Upper lobe of left lung (tissue), 4 donors: Measurements from ENCODE around the gene CRYGC.
"Not testable (repeated sequence)": the region's sequence is repeated elsewhere in the genome, so short reads cannot be mapped to it uniquely, and the experiment has no call there.

Experiments
- EP300 ChIP-seq, 4 donors: sonication (generic); formaldehyde crosslinking; IDR thresholded peaks; one replicate each; pipeline ENCODE4 v1.5.1; 2017; ENCODE audit warnings: antibody characterized with exemption in 4 of 4, control low read depth in 2 of 4
- POLR2A ChIP-seq, 4 donors: fragments of 450-650 bp; IDR thresholded peaks; one replicate each; pipeline ENCODE4 v1.5.1; 2016 to 2017; ENCODE audit warnings: antibody characterized with exemption in 4 of 4, mild to moderate bottlenecking in 2 of 4
- POLR2AphosphoS5 ChIP-seq, 2 donors: sonication (generic); formaldehyde crosslinking; IDR thresholded peaks; one replicate each; pipeline ENCODE4 v1.5.1; 2017; ENCODE audit warnings: antibody characterized with exemption in 2 of 2
- TF ChIP-seq, protein P1 (sequence below), 6 experiments: fragments of 450-650 bp in 4 of 6; fragments of 200-600 bp in 2 of 6; sonication (generic) in 2 of 6; IDR thresholded peaks; one replicate each; pipeline ENCODE4 v1.5.1; 2016 to 2019; ENCODE audit warnings: antibody characterized with exemption in 6 of 6

DNA sequence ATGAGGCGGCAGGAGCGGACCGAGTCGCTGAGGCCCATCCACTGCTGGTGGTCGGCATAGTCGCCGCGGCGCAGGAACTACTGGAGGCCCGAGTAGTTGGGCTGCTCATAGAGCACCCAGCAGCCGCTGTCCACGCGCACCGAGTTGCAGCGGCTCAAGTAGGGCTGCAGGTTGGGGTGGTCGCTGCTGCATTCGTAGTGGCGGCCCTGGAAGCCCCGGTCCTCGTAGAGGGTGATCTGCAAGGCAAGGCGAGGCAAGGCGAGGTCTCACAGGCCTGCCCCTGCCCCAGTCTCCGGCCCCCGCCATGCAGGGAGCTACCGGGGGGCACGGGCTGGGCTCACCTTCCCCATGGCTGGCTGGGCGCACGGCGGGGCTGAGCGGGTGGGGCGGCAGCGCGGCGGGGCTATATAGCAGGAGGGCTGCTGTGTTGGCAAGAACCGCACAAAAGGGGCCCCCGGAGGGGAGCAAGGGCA, 17.3 kb downstream of the CRYGC start:
- TF ChIP-seq, protein P1, sequence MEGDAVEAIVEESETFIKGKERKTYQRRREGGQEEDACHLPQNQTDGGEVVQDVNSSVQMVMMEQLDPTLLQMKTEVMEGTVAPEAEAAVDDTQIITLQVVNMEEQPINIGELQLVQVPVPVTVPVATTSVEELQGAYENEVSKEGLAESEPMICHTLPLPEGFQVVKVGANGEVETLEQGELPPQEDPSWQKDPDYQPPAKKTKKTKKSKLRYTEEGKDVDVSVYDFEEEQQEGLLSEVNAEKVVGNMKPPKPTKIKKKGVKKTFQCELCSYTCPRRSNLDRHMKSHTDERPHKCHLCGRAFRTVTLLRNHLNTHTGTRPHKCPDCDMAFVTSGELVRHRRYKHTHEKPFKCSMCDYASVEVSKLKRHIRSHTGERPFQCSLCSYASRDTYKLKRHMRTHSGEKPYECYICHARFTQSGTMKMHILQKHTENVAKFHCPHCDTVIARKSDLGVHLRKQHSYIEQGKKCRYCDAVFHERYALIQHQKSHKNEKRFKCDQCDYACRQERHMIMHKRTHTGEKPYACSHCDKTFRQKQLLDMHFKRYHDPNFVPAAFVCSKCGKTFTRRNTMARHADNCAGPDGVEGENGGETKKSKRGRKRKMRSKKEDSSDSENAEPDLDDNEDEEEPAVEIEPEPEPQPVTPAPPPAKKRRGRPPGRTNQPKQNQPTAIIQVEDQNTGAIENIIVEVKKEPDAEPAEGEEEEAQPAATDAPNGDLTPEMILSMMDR (IDR thresholded peaks at IDR 0.05) = not testable (repeated sequence)
- not testable (repeated sequence) for TF ChIP-seq POLR2AphosphoS5, POLR2A, EP300 (IDR thresholded peaks at IDR 0.05)
